GM21576 (cell line): ENCODE results near the gene SPINDOC.
A peak's percentile ranks its signal among the peaks of the same experiment; 100 is the strongest.
"Not testable (repeated sequence)": the region's sequence is repeated elsewhere in the genome, so short reads cannot be mapped to it uniquely, and the experiment has no call there.

Source experiments
- ATAC-seq: cut with Tn5 transposase; IDR thresholded peaks from one replicate; pipeline ENCODE4 v1.9.1; 2021; ENCODE audit warnings: mild to moderate bottlenecking, moderate library complexity; ENCODE audit not compliant: unreplicated experiment

SPINDOC gene

DNA sequence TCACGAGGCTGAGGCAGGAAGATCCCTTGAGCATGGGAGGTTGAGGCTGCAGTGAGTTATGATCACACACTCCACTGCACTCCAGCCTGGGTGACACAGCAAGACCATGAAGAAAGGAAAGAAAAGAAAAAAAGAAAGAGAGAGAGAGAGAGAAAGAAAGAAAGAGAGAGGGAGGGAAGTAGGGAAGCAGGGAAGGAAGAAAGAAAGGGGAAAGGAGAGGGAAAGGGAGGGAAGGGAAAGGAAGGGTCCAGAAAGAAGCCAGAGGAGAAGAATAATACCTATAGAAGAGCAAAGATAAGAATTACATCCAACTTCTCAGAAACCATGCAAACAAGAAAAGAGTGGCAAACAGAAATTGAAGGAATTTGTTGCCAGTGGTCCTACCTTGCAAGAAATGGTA, 27.4 kb upstream of the SPINDOC start:
- ATAC-seq = no peak

DNA sequence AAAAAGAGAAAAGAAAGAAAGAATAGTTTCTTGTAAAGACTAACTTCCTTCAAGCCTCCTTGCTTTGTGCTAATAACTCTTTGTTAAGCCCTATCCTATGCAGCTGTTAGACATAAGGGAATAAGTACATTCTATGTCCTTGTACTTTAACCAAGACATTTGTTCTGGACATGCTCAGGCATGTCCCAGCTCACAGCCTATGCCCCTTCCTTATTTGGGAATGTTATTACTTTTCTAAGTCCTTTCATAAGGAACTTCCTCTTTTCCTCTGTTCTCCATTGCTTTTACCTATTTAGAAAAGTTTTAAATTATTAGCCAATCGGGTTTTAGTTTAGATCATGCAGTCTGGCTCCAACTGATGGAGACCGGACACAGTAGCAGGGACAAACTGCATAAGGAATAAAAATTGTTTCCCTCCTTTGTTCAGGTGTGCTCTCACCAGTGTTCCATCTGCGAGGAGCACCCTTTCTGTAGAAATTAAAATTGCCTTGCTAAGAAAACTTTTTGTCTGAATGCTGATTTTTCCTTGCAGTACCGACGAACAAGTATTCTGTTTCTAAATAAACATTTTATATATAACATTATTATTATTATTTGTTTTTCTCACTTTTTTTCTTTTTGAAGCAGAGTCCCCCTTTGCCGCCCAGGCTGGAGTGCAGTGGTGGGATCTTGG, 21.6 kb upstream of the SPINDOC start:
- ATAC-seq = no peak

DNA sequence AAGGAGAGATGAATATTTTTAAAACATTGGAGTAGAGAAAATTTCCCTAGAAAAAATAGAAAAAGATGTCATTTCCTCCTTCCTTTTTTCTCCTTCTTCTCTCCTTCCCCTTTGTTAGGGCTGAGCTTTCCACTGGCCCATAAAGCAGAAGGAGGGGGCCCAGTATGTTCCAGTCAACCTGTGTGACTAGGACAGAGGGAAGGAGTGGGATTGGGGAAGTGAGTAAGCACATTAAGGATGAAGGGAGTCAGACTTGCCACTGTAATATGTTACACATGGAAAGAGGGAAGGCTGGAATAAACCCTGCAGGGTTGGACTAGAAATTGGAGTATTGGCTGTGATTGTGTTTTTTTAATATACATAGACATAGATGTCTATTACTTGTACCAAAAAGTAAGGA, 20.1 kb upstream of the SPINDOC start:
- ATAC-seq = no peak

DNA sequence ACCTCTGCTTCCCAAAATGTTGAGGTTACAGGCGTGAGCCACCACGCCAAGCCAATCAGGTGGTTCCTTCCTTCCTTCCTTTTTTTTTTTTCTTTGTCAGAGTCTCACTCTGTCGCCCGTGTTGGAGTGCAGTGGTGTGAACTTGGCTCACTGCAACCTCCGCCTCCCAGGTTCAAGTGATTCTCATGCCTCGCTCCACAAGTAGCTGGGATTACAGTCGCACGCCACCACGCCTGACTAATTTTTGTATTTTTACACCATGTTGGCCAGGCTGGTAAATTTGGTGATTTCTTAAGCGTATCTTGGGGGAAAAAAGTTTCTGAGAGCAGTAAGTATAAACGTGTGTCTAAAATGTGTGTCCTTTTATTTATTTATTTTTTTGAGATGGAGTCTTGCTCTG, 18.2 kb upstream of the SPINDOC start:
- no peak for ATAC-seq

DNA sequence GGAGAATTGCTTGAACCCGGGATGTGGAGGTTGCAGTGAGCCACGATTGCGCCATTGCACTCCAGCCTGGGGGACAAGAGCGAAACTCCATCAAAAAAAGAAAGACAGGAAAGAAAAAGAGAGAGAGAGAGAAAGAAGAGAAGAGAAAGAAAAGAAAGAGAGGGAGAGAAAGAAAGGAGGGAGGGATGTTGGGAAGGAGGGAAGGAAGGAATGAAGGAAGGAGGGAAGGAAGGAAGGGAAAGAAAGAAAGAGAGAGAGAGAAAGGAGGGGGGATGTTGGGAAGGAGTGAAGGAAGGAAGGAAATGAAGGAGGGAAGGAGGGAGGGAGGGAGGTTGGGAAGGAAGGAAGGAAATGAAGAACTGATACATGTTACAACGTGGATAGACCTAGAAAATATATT, 12.3 kb upstream of the SPINDOC start:
- no peak for ATAC-seq

DNA sequence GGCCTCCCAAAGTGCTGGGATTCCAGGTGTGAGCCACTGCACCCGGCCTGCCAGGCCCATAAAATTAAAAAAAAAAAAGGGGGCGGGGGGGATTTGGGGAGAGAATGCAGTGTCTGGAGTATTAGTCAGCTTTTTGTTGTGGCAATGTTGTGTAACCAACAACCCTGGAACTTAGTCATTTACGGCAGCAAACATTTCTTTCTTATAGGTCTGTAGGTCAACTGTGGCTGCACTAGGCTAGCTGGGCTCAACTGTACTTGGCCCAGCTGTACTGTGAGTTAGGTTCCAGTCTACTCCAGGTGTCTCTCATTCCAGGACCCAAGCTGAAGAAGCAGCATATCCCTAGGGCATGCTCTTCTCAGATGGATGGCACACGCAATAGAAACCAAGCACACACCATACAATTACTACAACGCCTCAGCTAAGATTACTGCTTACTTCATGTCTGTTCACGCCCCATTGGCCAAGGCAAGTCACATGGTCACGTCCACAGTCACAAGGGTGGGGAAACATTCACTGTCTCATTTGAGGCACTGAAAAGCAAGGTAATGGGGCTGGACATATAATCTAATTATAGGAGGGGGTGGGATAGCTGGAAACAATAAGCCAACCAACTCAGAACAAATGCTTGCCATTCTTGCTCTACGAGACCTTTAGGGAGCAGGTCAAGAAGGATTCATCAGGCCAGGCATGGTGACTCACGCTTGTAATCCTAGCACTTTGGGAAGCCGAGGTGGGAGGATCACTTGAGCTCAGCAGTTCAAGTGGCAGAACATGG, 10.4 kb upstream of the SPINDOC start:
- no peak for ATAC-seq

DNA sequence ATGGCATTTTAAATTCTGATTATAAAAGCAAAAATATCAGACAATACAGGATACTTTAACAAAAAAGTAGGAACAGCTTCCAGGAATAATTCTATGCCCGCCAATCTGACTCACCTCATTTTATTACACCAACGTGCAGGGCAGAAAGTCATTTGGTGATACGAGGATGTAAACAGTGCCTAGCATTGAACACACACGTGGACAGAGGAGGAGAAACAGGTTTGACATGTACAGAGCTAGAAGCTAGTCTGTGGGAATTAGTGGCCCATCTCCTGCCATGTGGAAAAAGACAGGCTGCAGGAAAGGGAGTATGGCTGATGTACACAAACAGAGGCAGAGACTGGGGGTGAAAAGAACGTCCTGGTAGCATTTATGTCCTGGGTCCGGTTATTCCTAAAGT, 9.0 kb upstream of the SPINDOC start:
- no peak for ATAC-seq

DNA sequence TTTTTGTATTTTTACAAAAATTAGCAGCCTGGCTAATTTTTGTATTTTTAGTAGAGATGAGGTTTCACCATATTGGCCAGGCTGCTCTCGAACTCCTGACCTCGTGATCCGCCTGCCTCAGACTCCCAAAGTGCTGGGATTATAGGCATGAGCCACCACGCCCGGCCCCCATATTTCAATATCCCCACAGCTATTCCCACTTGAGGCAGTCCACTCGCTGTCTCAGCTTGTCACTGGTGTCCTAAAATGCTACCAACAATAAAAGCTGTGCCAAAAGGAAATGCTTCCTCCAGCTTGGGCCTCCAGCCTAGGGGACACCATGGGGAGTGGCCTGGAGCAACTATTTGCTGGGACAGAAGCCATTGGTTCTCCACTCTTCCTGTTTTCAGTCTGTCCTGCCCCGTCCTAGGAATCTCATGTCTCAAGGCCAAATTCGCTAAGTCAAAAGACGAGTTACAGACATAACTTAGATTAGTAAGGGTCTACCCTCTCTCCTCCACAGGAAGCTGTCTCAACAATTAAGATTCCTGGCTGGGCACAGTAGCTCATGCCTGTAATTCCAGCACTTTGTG, 7.3 kb upstream of the SPINDOC start:
- ATAC-seq = no peak

DNA sequence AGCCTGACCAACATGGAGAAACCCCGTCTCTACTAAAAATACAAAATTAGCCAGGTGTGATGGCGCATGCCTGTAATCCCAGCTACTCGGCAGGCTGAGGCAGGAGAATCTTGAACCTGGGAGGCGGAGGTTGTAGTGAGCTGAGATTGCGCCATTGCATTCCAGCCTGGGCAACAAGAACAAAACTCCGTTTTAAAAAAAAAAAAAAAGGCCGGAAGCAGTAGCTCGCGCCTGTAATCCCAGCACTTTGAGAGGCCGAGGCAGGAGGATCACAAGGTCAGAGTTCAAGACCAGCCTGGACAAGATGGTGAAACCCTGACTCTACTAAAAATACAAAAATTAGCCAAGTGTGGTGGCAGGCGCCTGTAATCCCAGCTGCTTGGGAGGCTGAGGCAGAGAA, 2.9 kb upstream of the SPINDOC start:
- not testable (repeated sequence) for ATAC-seq

DNA sequence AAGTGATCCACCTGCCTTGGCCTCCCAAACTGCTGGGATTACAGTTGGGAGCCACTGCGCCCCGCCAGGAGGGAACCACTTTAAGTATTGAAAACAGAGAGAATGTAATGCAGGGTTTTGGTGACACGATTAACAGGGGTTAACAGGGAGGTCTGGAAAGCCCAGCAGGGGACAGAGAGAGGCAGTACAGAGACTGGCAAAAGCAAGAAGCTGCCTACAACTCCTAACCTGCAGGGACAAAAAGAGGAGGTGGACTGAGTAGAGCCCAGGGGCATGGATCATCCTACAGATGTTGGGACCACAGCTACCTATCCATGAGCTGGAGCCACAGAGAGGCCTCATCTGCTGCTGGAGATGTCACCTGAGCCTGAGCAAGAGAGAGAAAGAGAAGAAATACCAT, 1.7 kb upstream of the SPINDOC start:
- no peak for ATAC-seq

DNA sequence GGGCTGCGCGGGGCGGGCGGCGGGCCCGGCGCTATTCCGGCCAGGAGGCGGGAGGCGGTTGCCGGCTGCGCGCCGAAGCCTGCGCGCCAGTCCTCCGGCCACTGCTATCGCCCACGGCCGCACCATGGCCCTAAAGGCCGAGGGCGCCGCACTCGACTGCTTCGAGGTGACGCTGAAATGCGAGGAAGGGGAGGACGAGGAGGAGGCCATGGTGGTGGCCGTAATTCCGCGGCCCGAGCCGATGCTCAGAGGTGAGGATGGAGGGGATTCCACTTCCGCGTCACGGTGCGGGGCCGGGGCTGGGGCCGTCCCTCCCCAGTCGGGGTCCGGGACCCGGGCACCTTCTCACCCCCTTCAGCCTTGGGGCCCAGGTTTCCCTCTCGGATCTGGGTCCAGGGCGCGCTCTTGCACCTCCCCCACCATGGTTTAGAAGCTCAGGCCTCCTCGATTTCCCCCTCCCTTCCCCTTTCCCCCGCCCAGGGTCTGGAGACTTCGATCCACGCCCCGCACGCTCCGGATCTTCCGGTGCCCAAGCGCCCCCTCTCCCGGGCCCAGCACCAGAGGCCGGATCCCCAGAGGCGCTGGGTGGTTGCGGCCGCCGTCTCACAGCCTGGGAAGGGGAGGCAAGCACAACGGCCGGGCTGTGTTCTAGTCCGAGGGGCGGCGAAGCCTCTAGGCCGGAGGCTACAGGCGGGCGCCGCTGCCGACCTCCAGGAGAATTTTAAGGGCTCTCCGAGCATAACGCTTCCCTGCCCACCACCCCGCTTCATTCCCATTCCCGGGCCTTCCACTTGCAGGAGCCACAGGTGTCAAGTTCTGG, 517 bp downstream of the SPINDOC start:
- ATAC-seq = peak; percentile 24

DNA sequence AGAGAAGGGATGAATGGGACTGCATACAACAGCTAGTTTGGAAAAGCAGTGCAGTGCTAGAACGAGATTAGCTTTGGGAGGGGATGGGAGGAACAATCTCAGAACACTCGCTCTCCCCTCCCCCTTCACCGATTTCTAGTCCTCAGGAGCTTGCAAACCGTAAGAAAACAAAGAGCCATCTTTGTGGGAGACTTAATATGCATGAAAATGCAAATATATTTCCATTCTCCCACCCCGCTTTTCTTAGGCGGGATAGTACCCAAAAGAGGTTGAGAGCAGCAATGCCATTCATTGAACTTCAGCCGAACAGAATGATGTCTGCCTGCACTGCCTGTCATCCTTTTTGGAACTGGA, 1.1 kb downstream of the SPINDOC start:
- no peak for ATAC-seq

DNA sequence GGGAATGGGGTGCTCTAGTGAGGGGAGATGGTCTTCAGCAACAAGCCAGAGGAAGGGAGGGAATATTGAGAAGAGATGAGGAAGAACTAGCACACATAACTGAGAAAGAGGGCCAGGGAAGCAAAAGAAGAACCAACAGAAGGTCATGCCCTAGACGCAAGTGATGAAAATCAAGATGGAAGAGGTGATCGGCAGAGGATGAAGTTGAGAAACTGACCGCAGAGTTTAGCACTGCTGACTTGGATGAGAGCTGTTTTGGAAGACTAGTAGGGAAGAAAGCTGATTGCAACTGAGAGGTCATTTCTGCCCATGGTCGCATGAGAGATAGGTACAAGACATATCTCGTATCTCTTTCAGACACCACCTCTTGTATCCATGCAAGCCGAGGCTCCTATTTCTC, 2.9 kb downstream of the SPINDOC start:
- ATAC-seq = no peak

DNA sequence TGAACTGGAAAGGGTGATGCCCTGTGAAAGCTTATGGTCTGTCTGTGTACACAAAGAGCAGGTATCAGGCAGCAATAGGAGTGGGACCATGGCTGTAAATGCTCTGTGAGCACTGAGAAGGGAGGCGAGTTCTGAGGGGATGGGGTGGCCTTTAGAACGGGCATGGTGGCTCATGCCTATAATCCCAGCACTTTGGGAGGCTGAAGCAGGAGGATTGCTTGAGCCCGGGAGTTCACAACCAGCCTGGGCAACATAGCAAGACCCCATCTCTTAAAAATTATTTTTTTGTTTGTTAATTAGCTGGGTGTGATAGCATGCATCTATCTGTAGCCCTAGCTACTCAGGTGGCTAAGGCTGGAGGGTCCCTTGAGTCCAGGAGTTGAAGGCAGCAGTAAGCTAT, 3.5 kb downstream of the SPINDOC start:
- ATAC-seq = no peak

DNA sequence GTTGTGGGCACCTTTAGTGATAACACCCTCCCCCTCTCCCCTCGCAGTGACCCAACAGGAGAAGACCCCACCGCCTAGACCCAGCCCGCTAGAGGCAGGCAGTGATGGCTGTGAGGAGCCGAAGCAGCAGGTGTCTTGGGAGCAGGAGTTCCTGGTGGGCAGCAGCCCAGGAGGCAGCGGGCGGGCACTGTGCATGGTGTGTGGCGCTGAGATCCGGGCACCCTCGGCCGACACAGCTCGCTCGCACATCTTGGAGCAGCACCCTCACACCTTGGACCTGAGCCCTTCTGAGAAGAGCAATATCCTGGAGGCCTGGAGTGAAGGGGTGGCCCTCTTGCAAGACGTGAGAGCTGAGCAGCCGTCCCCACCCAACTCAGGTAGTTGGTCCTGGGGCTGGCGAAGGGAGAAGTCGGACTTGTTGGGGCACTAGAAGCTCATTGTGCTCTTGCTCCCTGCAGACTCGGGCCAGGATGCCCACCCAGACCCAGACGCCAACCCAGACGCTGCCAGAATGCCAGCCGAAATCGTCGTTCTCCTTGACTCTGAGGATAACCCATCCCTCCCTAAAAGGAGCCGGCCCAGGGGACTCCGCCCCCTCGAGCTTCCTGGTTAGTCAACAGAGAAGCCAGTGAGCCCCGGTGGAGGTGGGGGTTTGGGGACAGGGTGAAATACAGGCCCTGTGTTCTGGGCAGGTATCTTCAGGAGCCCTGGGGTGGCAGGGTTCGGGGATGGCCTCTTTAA, 4.7 kb downstream of the SPINDOC start:
- ATAC-seq = no peak

DNA sequence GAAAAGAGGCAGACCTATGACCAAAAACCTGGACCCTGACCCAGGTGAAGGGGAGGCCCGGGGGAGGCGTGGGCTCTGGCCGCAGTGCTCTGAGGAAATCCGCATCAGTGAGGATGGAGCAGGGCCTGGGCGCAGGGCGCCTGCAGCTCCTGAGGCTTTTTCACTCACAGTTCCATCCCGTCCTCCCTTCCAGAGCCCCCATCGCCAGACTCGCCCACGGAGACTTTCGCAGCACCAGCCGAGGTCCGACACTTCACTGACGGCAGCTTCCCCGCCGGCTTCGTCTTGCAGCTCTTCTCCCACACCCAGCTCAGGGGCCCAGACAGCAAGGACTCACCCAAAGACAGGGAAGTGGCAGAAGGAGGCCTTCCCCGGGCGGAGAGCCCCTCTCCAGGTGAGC, 5.4 kb downstream of the SPINDOC start:
- no peak for ATAC-seq

DNA sequence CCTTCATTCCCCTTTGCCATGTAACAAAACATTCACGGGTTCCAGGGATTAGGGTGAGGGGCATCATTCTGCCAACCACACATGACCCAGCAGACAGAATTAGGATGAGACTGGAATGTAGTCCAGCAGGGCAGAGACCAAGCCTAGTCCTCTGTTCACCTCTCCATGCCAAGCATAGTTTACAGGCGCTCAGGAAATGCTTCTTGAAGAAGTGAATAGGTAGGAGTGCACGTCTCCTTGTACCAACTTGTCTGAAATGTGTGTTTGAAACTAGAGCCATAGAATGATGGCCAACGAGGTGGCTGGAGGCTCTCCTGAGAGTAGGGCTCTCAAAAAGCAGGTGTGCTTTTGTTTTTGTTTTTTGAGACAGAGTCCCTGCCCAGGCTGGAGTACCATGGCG, 8.2 kb downstream of the SPINDOC start:
- ATAC-seq = no peak

DNA sequence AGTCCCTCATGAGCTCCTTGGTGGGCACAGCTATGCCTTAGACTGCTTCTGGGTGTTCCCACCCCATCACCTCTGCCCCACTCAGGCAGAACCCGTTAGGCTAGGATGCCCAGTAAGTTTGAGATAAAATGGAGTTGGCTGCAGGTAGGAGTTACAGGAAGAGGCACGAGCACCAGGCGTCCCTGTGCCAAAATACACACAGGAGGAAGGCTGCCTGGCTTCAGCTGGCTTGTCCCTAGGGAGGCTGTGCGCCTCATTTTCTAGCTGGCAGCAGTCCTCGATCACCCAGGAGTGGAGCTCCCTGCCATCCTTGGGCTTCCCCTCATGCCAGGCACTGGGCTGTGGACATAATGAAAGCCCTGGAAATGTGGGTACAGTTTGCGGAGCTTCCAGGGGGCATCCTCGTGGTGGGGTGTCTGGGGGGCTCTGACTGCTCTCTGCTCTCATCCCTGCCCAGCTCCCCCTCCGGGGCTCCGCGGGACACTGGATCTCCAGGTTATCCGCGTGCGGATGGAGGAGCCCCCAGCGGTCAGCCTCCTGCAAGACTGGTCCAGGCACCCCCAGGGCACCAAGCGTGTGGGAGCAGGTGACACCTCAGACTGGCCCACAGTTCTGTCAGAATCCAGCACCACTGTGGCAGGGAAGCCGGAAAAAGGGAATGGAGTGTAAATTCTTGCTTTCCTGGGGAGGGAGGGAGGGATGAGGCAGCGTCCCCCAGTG, 13.4 kb downstream of the SPINDOC start:
- no peak for ATAC-seq

DNA sequence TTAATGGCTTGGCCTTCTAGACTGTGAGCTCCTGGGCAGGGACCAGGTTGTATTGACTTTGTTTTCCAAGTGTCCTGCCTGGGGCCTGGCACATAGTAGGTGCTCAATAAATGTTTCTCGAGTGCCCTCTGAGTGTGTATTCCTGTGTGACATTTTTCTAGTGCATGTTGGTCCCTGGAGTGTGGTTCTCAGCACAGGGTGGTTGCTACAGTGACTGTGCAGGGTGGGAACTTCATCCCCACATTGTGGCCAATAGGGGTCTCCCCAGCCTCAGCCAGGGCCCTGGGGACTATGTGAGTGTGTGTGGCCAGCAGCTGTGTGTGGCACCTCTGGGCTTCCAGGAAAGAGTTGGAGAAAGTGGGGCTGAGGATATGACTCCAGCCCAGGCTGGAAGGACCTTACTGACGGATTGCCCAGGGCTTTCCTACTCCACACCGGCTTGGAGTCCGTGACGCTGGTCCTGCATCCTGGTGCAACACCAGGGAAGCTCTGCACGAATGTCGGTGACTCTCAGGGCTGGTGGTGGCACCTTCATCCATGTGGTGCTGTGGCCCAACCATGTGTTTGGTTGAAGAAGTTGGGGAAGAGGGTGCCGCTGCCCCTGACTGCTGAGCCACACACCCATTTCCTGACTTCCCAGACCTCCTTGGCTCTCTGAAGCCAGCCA, 16.7 kb downstream of the SPINDOC start:
- no peak for ATAC-seq

DNA sequence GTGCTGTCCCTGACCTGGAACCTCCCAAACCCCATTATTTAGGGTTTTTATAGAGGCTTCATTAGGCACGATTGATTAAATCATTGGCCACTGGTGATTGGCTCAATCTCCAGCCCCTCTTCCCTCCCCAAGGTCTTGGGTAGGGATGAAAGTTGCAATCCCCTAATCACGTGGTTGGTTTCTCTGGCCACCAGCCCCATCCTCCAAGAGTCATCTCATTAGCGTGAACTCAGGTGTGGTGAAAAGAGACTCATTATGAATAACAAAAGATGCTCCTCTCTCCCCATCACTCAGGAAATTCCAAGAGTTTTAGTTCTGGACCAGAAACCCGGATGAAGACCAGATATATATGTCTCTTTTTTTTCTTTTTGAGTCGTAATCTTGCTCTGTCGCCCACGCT, 18.1 kb downstream of the SPINDOC start:
- ATAC-seq = no peak
